CD4-positive, alpha-beta T cell treated with Interleukin-6 for 4 hours (primary cell): ENCODE measurements around the gene CANT1.
"Not testable (repeated sequence)": the region's sequence is repeated elsewhere in the genome, so short reads cannot be mapped to it uniquely, and the experiment has no call there.

Experiments used
- DNase-seq: peaks from one replicate; pipeline ENCODE4 v3.0.0-alpha.2; 2020; ENCODE audit warnings: mixed read lengths

Gene CANT1

GRCh38 chr17:79043191-79043930 lies 33.8 kb upstream of the CANT1 start:
- DNase-seq: no peak

GRCh38 chr17:79042421-79043190 lies 33.0 kb upstream of the CANT1 start:
- DNase-seq: peak; percentile 66

GRCh38 chr17:79041723-79042420 lies 32.3 kb upstream of the CANT1 start:
- no peak for DNase-seq

- no peak for DNase-seq
Measured at GRCh38 chr17:79041041-79041570, 31.5 kb upstream of the CANT1 start.

- DNase-seq: no peak
Measured at GRCh38 chr17:79039886-79040285, 30.3 kb upstream of the CANT1 start.

GRCh38 chr17:79039171-79039570 lies 29.6 kb upstream of the CANT1 start:
- no peak for DNase-seq

GRCh38 chr17:79038545-79039135 lies 29.1 kb upstream of the CANT1 start:
- no peak for DNase-seq

- no peak for DNase-seq
Measured at GRCh38 chr17:79036596-79036995, 27.0 kb upstream of the CANT1 start.

- DNase-seq: no peak
Measured at GRCh38 chr17:79036181-79036580, 26.6 kb upstream of the CANT1 start.

GRCh38 chr17:79035686-79036085 lies 26.1 kb upstream of the CANT1 start:
- DNase-seq: no peak

- DNase-seq: no peak
Measured at GRCh38 chr17:79034931-79035485, 25.4 kb upstream of the CANT1 start.

GRCh38 chr17:79033741-79034501 lies 24.4 kb upstream of the CANT1 start:
- DNase-seq: no peak

GRCh38 chr17:79033046-79033616 lies 23.6 kb upstream of the CANT1 start:
- DNase-seq: no peak

- no peak for DNase-seq
Measured at GRCh38 chr17:79031996-79032875, 22.7 kb upstream of the CANT1 start.

- not testable (repeated sequence) for DNase-seq
Measured at GRCh38 chr17:79030636-79031035, 21.1 kb upstream of the CANT1 start.

- no peak for DNase-seq
Measured at GRCh38 chr17:79029327-79030009, 19.9 kb upstream of the CANT1 start.

GRCh38 chr17:79028496-79029326 lies 19.1 kb upstream of the CANT1 start:
- no peak for DNase-seq

GRCh38 chr17:79027925-79028491 lies 18.4 kb upstream of the CANT1 start:
- no peak for DNase-seq
